Neural progenitor cell (in vitro differentiated cells): Measurements from ENCODE around the gene SPTBN1. TPM values are rescaled to one million over a fixed set of nuclear protein-coding genes. Genes with fewer than 3 reads are reported as not detected.

Experiments used
- DNase-seq: peaks from one replicate; pipeline ENCODE4 v3.0.0-alpha.2; 2016; ENCODE audit warnings: low spot score
- H2AFZ ChIP-seq: fragments of 200-600 bp; sonication (generic); replicated peaks from 2 replicates; pipeline ENCODE4 v1.6.1; 2016; ENCODE audit warnings: antibody characterized with exemption
- H3F3A ChIP-seq: fragments of 200-600 bp; sonication (generic); 2 replicates; pipeline ENCODE4 v1.6.1; 2016; ENCODE audit warnings: antibody characterized with exemption, low read depth
- H3K27ac ChIP-seq: fragments of 200-600 bp; sonication (generic); 2 replicates; pipeline ENCODE4 v1.5.1; 2016; ENCODE audit warnings: mild to moderate bottlenecking
- H3K27me3 ChIP-seq: fragments of 200-600 bp; sonication (generic); 2 replicates; pipeline ENCODE4 v1.6.1; 2016; ENCODE audit warnings: mild to moderate bottlenecking, moderate library complexity
- H3K36me3 ChIP-seq: fragments of 200-600 bp; sonication (generic); 2 replicates; pipeline ENCODE4 v1.5.1; 2016
- H3K4me1 ChIP-seq: fragments of 200-600 bp; sonication (generic); 2 replicates; pipeline ENCODE4 v1.6.1; 2016; ENCODE audit warnings: mixed run types
- H3K4me2 ChIP-seq: fragments of 200-600 bp; sonication (generic); 2 replicates; pipeline ENCODE4 v1.6.1; 2016
- H3K4me3 ChIP-seq: fragments of 200-600 bp; sonication (generic); 2 replicates; pipeline ENCODE4 v1.5.1; 2016
- H3K79me2 ChIP-seq: fragments of 200-600 bp; sonication (generic); 2 replicates; pipeline ENCODE4 v1.6.1; 2016; ENCODE audit warnings: low read depth
- H3K9ac ChIP-seq: fragments of 200-600 bp; sonication (generic); 2 replicates; pipeline ENCODE4 v1.6.1; 2016
- H3K9me3 ChIP-seq: fragments of 200-600 bp; sonication (generic); 2 replicates; pipeline ENCODE4 v1.5.1; 2016; ENCODE audit warnings: low read depth
- H4K20me1 ChIP-seq: fragments of 200-600 bp; sonication (generic); 2 replicates; pipeline ENCODE4 v1.6.1; 2016; ENCODE audit warnings: low read depth
- H3K27ac Mint-ChIP-seq: 3 replicates; pipeline ENCODE4 v1.8.0; 2021; ENCODE audit warnings: mixed read lengths
- H3K27me3 Mint-ChIP-seq: 2 replicates; pipeline ENCODE4 v1.8.0; 2022; ENCODE audit warnings: low read depth, mild to moderate bottlenecking, inconsistent platforms, moderate library complexity, mixed read lengths; ENCODE audit not compliant: insufficient read depth
- H3K36me3 Mint-ChIP-seq: 3 replicates; pipeline ENCODE4 v1.8.0; 2021; ENCODE audit warnings: mixed read lengths
- H3K4me1 Mint-ChIP-seq: 3 replicates; pipeline ENCODE4 v1.8.0; 2021; ENCODE audit warnings: mixed read lengths
- H3K4me3 Mint-ChIP-seq: 3 replicates; pipeline ENCODE4 v1.8.0; 2021; ENCODE audit warnings: mild to moderate bottlenecking, moderate library complexity, mixed read lengths
- H3K9me3 Mint-ChIP-seq: 3 replicates; pipeline ENCODE4 v1.8.0; 2020; ENCODE audit warnings: mixed read lengths
- EZH2 ChIP-seq: fragments of 200-600 bp; sonication (generic); IDR thresholded peaks from 2 replicates; pipeline ENCODE4 v1.6.1; 2017; ENCODE audit warnings: antibody characterized with exemption, mild to moderate bottlenecking, moderate library complexity
- EZH2phosphoT487 ChIP-seq: fragments of 200-600 bp; sonication (generic); IDR thresholded peaks from 2 replicates; pipeline ENCODE4 v1.6.1; 2017; ENCODE audit warnings: antibody characterized with exemption
- total RNA-seq: library from RNA; depleted of rRNA; stranded (reverse); fragments of >200 nt; gene quantifications from 2 replicates; pipeline ENCODE4 v1.2.3, GENCODE V29; 2015; ENCODE audit warnings: low replicate concordance
- TF ChIP-seq, protein P1 (sequence below): fragments of 200-600 bp; sonication (generic); IDR thresholded peaks from 2 replicates; pipeline ENCODE4 v1.5.1; 2017; ENCODE audit warnings: antibody characterized with exemption, mild to moderate bottlenecking

SPTBN1 gene
- total RNA-seq, 1 donor from 2014 or later, result 94.2 TPM

DNA sequence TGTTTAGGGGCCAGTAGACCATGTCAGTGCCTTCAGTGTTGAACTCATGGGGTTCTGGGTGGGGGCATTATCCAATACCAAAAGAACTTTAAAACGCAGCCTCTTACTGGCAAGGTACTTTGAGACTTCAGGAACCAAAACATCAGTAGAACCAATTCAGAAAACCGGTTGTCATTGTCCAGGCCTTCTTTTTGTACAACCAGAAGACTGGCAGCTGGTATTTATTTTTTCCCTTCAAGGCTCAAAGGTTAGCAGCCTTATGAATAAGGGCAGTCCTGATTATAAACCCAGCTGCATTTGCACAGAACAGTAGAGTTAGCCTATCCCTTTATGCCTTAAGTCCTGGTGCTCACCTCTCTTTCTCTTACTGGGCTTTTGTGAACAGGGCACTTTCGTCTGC, 153.5 kb downstream of the SPTBN1 start:
- H4K20me1 ChIP-seq, result peaks cover 28% of the 10 kb centered on the region
- H3K9ac ChIP-seq, result no peak overlapping the region
- no peaks in the 10 kb centered on the region for H3K27me3 ChIP-seq
- H3K27ac ChIP-seq, result no peak overlapping the region
- H2AFZ ChIP-seq, result no peak overlapping the region
- no peak for TF ChIP-seq EZH2
- no peak for TF ChIP-seq EZH2phosphoT487
- TF ChIP-seq, protein P1, sequence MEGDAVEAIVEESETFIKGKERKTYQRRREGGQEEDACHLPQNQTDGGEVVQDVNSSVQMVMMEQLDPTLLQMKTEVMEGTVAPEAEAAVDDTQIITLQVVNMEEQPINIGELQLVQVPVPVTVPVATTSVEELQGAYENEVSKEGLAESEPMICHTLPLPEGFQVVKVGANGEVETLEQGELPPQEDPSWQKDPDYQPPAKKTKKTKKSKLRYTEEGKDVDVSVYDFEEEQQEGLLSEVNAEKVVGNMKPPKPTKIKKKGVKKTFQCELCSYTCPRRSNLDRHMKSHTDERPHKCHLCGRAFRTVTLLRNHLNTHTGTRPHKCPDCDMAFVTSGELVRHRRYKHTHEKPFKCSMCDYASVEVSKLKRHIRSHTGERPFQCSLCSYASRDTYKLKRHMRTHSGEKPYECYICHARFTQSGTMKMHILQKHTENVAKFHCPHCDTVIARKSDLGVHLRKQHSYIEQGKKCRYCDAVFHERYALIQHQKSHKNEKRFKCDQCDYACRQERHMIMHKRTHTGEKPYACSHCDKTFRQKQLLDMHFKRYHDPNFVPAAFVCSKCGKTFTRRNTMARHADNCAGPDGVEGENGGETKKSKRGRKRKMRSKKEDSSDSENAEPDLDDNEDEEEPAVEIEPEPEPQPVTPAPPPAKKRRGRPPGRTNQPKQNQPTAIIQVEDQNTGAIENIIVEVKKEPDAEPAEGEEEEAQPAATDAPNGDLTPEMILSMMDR, result no peak
- no peak for DNase-seq
- no peak overlapping the region for H3K27ac Mint-ChIP-seq
- H3K9me3 ChIP-seq, result no peaks in the 10 kb centered on the region
- no peak overlapping the region for H3K4me3 Mint-ChIP-seq
- peaks cover 72% of the 10 kb centered on the region for H3K79me2 ChIP-seq
- no peaks in the 10 kb centered on the region for H3K27me3 Mint-ChIP-seq
- H3K36me3 ChIP-seq, result no peaks in the 10 kb centered on the region
- peaks cover 48% of the 10 kb centered on the region for H3K4me1 Mint-ChIP-seq
- H3K4me1 ChIP-seq, result peaks cover 7% of the 10 kb centered on the region
- no peaks in the 10 kb centered on the region for H3F3A ChIP-seq
- no peak overlapping the region for H3K4me3 ChIP-seq
- peaks cover 3% of the 10 kb centered on the region for H3K9me3 Mint-ChIP-seq
- peaks cover 22% of the 10 kb centered on the region for H3K36me3 Mint-ChIP-seq
- H3K4me2 ChIP-seq, result no peak overlapping the region

DNA sequence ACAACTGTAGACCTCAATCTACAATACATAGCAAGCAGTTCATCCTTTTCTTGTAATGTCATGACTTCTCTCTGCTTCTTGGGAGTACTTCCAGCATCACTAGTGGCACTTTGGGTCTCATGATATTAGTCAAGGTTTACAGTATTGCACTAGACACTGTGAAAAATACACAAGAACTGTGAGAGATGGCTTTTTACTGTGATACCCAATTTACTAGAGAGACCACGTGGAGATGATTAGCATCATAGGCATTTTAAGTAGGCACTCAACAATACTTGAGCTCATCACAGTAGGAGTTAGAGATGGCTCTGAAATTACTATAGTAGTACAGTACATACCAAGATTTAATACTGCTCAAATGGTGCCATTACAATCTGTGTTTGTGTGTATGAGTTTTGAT, 154.6 kb downstream of the SPTBN1 start:
- no peak overlapping the region for H2AFZ ChIP-seq
- H3K36me3 ChIP-seq, result no peaks in the 10 kb centered on the region
- no peaks in the 10 kb centered on the region for H3K4me1 ChIP-seq
- H3K27me3 ChIP-seq, result no peaks in the 10 kb centered on the region
- Mint-ChIP-seq H3K36me3 (peaks cover 22% of the 10 kb centered on the region), H3K9me3 (peaks cover 3% of the 10 kb centered on the region), H3K4me1 (peaks cover 38% of the 10 kb centered on the region), H3K27me3 (no peaks in the 10 kb centered on the region), H3K27ac (no peak overlapping the region), H3K4me3 (no peak overlapping the region)
- peaks cover 61% of the 10 kb centered on the region for H3K79me2 ChIP-seq
- no peak overlapping the region for H3K4me2 ChIP-seq
- H3K9ac ChIP-seq, result no peak overlapping the region
- DNase-seq, result no peak
- H3K9me3 ChIP-seq, result no peaks in the 10 kb centered on the region
- H4K20me1 ChIP-seq, result peaks cover 18% of the 10 kb centered on the region
- H3F3A ChIP-seq, result no peaks in the 10 kb centered on the region
- H3K27ac ChIP-seq, result no peak overlapping the region
- TF ChIP-seq, protein P1, result no peak
- TF ChIP-seq EZH2, result no peak
- no peak for TF ChIP-seq EZH2phosphoT487
- no peak overlapping the region for H3K4me3 ChIP-seq

DNA sequence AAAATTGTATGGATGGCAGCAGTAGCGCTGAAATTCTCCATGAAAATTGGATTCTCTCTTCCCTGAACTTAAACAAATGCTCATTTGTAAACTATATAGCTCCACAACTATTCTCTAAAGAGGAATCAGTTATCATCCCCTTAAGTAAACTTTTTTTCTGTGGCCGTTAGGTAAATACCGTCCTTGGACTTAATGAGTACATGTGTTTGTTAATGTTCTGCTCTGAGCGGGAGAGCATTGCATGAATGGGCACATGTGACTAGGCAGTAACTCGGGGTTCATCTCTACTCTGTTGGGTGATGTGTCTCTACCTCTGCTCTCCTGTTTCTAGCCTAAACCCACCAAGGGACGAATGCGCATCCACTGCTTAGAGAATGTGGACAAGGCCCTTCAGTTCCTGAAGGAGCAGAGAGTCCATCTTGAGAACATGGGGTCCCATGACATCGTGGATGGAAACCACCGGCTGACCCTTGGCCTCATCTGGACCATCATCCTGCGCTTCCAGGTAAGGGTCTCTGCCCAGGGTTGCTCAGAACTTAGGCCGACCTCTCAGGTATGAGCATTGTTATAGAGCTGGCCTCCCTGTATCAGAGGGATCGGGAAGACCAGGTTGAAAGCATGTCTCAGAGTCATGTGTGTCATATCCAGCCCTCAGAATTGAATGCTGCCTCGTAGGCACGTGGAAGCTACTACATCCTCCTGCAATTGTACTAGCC, 155.9 kb downstream of the SPTBN1 start:
- Mint-ChIP-seq H3K9me3 (peaks cover 3% of the 10 kb centered on the region), H3K4me3 (no peak overlapping the region), H3K27me3 (no peaks in the 10 kb centered on the region), H3K36me3 (peaks cover 28% of the 10 kb centered on the region), H3K4me1 (peaks cover 25% of the 10 kb centered on the region), H3K27ac (peak overlapping the region; percentile 20)
- H3K9me3 ChIP-seq, result no peaks in the 10 kb centered on the region
- H3F3A ChIP-seq, result no peaks in the 10 kb centered on the region
- no peak overlapping the region for H3K27ac ChIP-seq
- no peak overlapping the region for H2AFZ ChIP-seq
- peaks cover 49% of the 10 kb centered on the region for H3K79me2 ChIP-seq
- no peaks in the 10 kb centered on the region for H3K4me1 ChIP-seq
- no peak for TF ChIP-seq EZH2
- TF ChIP-seq, protein P1, result no peak
- no peak for TF ChIP-seq EZH2phosphoT487
- DNase-seq, result no peak
- H3K9ac ChIP-seq, result no peak overlapping the region
- H3K36me3 ChIP-seq, result peaks cover 7% of the 10 kb centered on the region
- no peaks in the 10 kb centered on the region for H3K27me3 ChIP-seq
- no peak overlapping the region for H3K4me2 ChIP-seq
- H4K20me1 ChIP-seq, result peaks cover 8% of the 10 kb centered on the region
- H3K4me3 ChIP-seq, result no peak overlapping the region
